Large intestine (tissue), 12 donors: ENCODE data around the gene ERN2. TPM values are rescaled to one million over a fixed set of nuclear protein-coding genes. Genes with fewer than 3 reads are reported as not detected.
"Not testable (repeated sequence)": the region's sequence is repeated elsewhere in the genome, so short reads cannot be mapped to it uniquely, and the experiment has no call there.

Experiments
- DNase-seq, 2 donors: peaks; one replicate each; pipeline versions ENCODE4 v3.0.0 to v3.0.0-alpha.2; 2013
- H3K27ac ChIP-seq: one replicate; pipeline ENCODE4 v1.5.1; 2013; ENCODE audit warnings: low read length
- H3K27me3 ChIP-seq: 2 replicates; pipeline ENCODE4 v1.6.1; 2013; ENCODE audit warnings: low read length; ENCODE audit not compliant: control insufficient read depth, insufficient read depth
- H3K36me3 ChIP-seq: 2 replicates; pipeline ENCODE4 v1.6.1; 2013; ENCODE audit warnings: low read length; ENCODE audit not compliant: control insufficient read depth, insufficient read depth
- H3K4me1 ChIP-seq: one replicate; pipeline ENCODE4 v1.6.1; 2013; ENCODE audit warnings: low read length; ENCODE audit not compliant: control insufficient read depth, insufficient read depth
- H3K4me3 ChIP-seq: one replicate; pipeline ENCODE4 v1.5.1; 2013; ENCODE audit warnings: low read length
- H3K9me3 ChIP-seq: one replicate; pipeline ENCODE4 v1.6.1; 2013; ENCODE audit warnings: mild to moderate bottlenecking, low read depth, low read length, moderate library complexity; ENCODE audit not compliant: control insufficient read depth
- WGBS: methylation state at CpG from one replicate; pipeline ENCODE4 v1.1.5; 2013; ENCODE audit warnings: low lambda C conversion rate; ENCODE audit not compliant: insufficient coverage; 5-methylcytosine and 5-hydroxymethylcytosine counted together
- long read RNA-seq, 11 donors: transcript quantifications; one replicate each; lab custom pipeline, GENCODE V29; 2026
- polyA plus RNA-seq: library from polyadenylated mRNA; unstranded; fragments of 120-200 nt; gene quantifications from one replicate; pipeline ENCODE4 v1.2.1, GENCODE V29; 2013

The ERN2 gene
- polyA plus RNA-seq = 17.6 TPM
- long read RNA-seq, donor 1 = 0 reads
- long read RNA-seq, donor 2 = 0 reads
- long read RNA-seq, donor 3 = 0 reads
- long read RNA-seq, donor 4 = 0 reads
- long read RNA-seq, donor 5, partial matches to known transcripts = 0 of 3 reads
- long read RNA-seq, donor 5, other reads (novel, unspliced or antisense) = 0 of 3 reads
- long read RNA-seq, donor 6 = 0 reads
- long read RNA-seq, donor 7, partial matches to known transcripts = 0 of 1 reads
- long read RNA-seq, donor 7, other reads (novel, unspliced or antisense) = 0 of 1 reads
- long read RNA-seq, donor 8, partial matches to known transcripts = 0 of 2 reads
- long read RNA-seq, donor 8, other reads (novel, unspliced or antisense) = 0 of 2 reads
- long read RNA-seq, donor 9 = 0 reads
- long read RNA-seq, donor 10 = 0 reads
- long read RNA-seq, donor 11 = 0 reads

DNA sequence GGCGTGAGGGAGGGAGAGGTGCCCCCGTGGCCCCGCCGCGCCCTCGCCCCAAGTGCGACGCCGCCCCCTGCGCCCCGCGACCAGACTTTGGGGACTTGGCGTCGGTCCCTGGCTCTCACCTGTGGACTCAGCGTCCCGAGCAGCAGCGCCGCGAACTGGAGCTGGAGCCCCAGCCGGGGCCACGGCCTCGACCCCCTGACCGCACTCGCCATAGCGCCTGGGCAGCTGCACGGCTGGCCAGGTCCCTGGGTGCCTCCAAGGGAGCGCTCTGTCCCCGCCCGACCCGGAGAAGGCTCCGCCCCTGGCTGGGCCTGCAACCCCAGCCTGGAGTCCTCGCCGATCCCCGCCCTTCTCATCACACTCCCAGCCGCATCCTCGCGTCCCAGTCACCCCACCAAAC, at the start of gene ERN2:
ERN2 (minus strand) TSS at position 247 of the 400 bp plus-strand sequence; CDS start at position 212, 35 bp downstream.
- no peak within 1 kb of the TSS for H3K4me3 ChIP-seq
- WGBS = no CpG with 5 or more reads among the region's 37 CpGs
- H3K4me1 ChIP-seq = peaks cover 5% of the 10 kb centered on the region
- peaks cover 32% of the 10 kb centered on the region for H3K27me3 ChIP-seq
- DNase-seq = peak in 1 of 2 donors; percentile 32
- H3K36me3 ChIP-seq = no peaks in the 10 kb centered on the region
- H3K27ac ChIP-seq = no peak within 1 kb of the TSS
- H3K9me3 ChIP-seq = no peaks in the 10 kb centered on the region

GRCh38 chr16:23757937-23758619, 45.1 kb upstream of the ERN2 start:
- peaks cover 19% of the 10 kb centered on the region for H3K36me3 ChIP-seq
- H3K4me1 ChIP-seq = peaks cover 10% of the 10 kb centered on the region
- H3K4me3 ChIP-seq = no peak overlapping the region
- H3K27me3 ChIP-seq = peaks cover 15% of the 10 kb centered on the region
- WGBS = no CpG with 5 or more reads among the region's 6 CpGs
- H3K9me3 ChIP-seq = no peaks in the 10 kb centered on the region
- DNase-seq = no peak
- H3K27ac ChIP-seq = no peak overlapping the region

DNA sequence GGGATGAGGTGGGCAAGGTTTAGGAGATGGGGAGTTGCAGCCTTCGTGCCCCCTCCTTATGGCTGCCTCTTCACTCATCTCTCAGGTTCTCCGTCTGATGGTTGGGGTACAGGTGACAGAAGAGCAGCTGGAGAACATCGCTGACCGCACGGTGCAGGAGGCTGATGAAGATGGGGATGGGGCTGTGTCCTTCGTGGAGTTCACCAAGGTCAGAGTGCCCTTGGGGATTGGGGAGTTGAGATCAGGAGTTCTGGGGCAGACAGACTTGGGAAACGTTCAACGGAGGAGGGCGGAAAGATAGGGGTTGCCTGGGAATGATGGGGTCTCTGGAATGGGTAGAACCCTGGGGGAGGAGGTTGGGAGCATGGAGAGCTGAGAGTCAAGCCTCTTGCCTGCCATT, 44.1 kb upstream of the ERN2 start:
- H3K27me3 ChIP-seq = peaks cover 15% of the 10 kb centered on the region

DNA sequence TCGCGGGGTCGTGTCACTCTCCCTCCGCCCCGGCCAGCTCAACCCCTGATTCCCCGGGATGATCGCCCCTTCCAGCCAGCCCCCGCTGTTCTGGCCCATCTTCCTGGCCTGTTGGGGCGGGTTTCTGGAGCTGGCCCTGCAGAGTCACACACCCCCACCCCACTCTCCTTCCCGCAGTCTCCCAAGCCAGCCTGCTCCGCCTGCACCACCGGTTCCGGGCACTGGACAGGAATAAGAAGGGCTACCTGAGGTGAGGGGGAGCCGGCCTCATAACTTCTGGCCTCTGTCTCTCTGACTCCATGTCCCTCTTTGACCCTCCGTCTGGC, 42.4 kb upstream of the ERN2 start:
- no CpG with 5 or more reads among the region's 15 CpGs for WGBS
- Histone ChIP-seq H3K27ac (peak overlapping the region; percentile 96), H3K9me3 (no peaks in the 10 kb centered on the region), H3K36me3 (peaks cover 19% of the 10 kb centered on the region), H3K27me3 (peaks cover 15% of the 10 kb centered on the region), H3K4me1 (peaks cover 5% of the 10 kb centered on the region), H3K4me3 (peak overlapping the region; percentile 88)
- peak in 1 of 2 donors; percentile 20 for DNase-seq

More for the DNA sequence above, 44.1 kb upstream of the ERN2 start:
- H3K9me3 ChIP-seq = no peaks in the 10 kb centered on the region
- no peak overlapping the region for H3K4me3 ChIP-seq
- no peak for DNase-seq
- peaks cover 9% of the 10 kb centered on the region for H3K4me1 ChIP-seq
- no peak overlapping the region for H3K27ac ChIP-seq
- WGBS = no CpG with 5 or more reads among the region's 9 CpGs
- peaks cover 19% of the 10 kb centered on the region for H3K36me3 ChIP-seq

DNA sequence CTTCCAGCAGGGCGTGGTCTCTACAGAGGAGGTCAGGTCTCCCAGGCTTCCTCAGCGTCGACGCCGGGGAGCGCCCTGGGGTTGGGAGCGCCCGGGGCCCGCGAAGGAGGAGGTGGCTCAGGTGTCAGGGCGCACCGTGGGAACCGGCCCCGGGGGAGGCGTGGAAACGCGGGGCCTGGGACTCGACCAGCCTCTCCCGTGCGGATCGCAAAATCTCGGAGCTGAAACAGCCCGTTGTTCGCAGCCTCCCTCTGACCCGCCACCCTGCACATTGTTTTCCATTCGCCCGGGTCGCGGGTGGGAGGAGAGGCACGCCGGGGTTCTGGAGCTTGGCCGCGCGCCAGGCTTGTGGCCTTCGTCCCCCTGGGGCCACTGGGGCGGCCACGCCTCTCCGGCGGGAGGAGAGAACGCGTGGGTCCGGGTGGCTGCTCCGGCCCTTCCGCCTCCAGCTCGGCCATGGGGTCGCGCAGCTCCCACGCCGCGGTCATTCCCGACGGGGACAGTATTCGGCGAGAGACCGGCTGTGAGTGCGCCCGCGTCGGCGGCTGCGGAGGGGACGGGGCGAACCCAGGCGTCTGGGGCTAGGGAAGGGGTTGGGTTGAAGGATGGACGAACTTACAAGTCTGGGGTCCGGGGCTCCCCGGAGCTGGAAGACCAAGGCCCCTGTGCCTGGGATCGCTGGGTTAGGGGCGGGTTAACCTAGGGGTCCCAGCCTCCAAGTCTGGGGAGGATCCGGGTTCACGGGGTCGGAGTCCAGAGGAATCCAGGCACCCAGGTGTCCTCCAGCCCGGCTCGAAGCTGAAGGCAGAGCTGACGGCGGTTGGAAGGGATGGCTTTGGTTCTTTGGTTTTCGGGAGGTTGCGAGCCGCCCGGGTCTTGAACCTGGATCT, 41.8 kb upstream of the ERN2 start, which contains the start of gene CHP2:
CHP2 (plus strand) TSS at position 433 of the 890 bp plus-strand sequence; CDS start at position 457, 24 bp downstream.
- peak within 1 kb of the TSS; percentile 88 for H3K4me3 ChIP-seq
- peaks cover 5% of the 10 kb centered on the region for H3K4me1 ChIP-seq
- peaks cover 15% of the 10 kb centered on the region for H3K27me3 ChIP-seq
- no peaks in the 10 kb centered on the region for H3K9me3 ChIP-seq
- WGBS = no CpG with 5 or more reads among the region's 80 CpGs
- peaks cover 19% of the 10 kb centered on the region for H3K36me3 ChIP-seq
- H3K27ac ChIP-seq = peak within 1 kb of the TSS; percentile 96
- DNase-seq = peak; percentile 73 to 89

- 90% methylated on average over 4 of the region's 17 CpGs for WGBS
- no peak for DNase-seq
- Histone ChIP-seq H3K4me3 (peak overlapping the region; percentile 88), H3K4me1 (peaks cover 5% of the 10 kb centered on the region), H3K27me3 (peaks cover 15% of the 10 kb centered on the region), H3K9me3 (no peaks in the 10 kb centered on the region), H3K27ac (peak overlapping the region; percentile 96), H3K36me3 (peaks cover 19% of the 10 kb centered on the region)
These were observed 41.0 kb upstream of the ERN2 start for GRCh38 chr16:23753908-23754593.

DNA sequence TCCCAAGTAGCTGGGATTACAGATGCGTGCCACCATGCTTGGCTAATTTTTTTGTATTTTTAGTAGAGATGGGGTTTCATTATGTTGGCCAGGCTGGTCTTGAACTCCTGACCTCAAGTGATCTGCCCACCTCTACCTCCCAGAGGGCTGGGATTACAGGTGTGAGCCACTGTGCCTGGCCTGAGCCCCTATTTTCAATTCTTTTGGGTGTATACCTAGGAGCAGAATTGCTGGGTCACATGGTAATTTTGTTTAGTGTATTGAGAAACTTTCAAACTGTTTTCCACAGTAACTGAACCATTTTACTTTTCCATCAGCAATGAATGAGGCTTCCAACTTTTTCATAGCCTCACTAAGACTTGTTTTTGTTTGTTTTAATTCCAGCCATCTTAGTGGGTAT, 38.0 kb upstream of the ERN2 start:
- not testable (repeated sequence) for H3K4me1 ChIP-seq, H3K9me3 ChIP-seq, H3K36me3 ChIP-seq, H3K4me3 ChIP-seq, H3K27ac ChIP-seq, DNase-seq
- WGBS = no CpG with 5 or more reads among the region's 1 CpG
- H3K27me3 ChIP-seq = peaks cover 13% of the 10 kb centered on the region

DNA sequence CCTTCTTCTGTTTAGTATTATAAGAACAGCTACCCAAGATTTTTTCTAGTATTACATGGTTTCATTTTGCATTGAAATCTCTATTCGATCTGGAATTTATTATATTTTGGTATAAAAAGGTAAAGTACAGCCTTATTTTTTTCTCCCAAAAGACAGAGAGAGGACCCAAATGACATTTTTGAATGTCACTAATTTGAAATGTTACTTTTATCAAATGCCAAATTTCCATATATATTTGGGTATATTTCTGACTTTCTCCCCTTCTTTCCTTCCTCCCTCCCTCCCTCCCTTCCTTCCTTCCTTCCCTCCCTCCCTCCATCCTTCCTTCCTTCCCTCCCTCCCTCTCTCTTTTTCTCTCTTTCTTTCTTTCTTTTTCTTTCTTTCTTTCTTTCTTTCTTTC, 35.6 kb upstream of the ERN2 start:
- Histone ChIP-seq H3K27ac (no peak overlapping the region), H3K9me3 (no peaks in the 10 kb centered on the region), H3K36me3 (no peaks in the 10 kb centered on the region), H3K27me3 (no peaks in the 10 kb centered on the region), H3K4me3 (no peak overlapping the region), H3K4me1 (no peaks in the 10 kb centered on the region)
- WGBS = 100% methylated on average over 1 of the region's 1 CpG
- no peak for DNase-seq

- Histone ChIP-seq H3K27me3 (no peaks in the 10 kb centered on the region), H3K36me3 (no peaks in the 10 kb centered on the region), H3K27ac (no peak overlapping the region), H3K4me1 (no peaks in the 10 kb centered on the region), H3K4me3 (no peak overlapping the region), H3K9me3 (no peaks in the 10 kb centered on the region)
- WGBS = no CpG with 5 or more reads among the region's 4 CpGs
- no peak for DNase-seq
These were observed 32.2 kb upstream of the ERN2 start for GRCh38 chr16:23745263-23745662.
